Activated CD4-positive, CD25-positive, alpha-beta regulatory T cell treated with anti-CD3 and anti-CD28 coated beads, Interleukin-2, amount 50 U/mL, for 24 hours (primary cell): ENCODE results near the gene KAT14.
"Not testable (repeated sequence)": the region's sequence is repeated elsewhere in the genome, so short reads cannot be mapped to it uniquely, and the experiment has no call there.

Experiments used
- ATAC-seq, 2 donors: fragments of 150-1000 bp; cut with Tn5 transposase; one replicate each; pipeline ENCODE4 v1.10.0; 2021; ENCODE audit warnings: mild to moderate bottlenecking in 1 of 2, moderate library complexity in 1 of 2

KAT14 gene, protein sequence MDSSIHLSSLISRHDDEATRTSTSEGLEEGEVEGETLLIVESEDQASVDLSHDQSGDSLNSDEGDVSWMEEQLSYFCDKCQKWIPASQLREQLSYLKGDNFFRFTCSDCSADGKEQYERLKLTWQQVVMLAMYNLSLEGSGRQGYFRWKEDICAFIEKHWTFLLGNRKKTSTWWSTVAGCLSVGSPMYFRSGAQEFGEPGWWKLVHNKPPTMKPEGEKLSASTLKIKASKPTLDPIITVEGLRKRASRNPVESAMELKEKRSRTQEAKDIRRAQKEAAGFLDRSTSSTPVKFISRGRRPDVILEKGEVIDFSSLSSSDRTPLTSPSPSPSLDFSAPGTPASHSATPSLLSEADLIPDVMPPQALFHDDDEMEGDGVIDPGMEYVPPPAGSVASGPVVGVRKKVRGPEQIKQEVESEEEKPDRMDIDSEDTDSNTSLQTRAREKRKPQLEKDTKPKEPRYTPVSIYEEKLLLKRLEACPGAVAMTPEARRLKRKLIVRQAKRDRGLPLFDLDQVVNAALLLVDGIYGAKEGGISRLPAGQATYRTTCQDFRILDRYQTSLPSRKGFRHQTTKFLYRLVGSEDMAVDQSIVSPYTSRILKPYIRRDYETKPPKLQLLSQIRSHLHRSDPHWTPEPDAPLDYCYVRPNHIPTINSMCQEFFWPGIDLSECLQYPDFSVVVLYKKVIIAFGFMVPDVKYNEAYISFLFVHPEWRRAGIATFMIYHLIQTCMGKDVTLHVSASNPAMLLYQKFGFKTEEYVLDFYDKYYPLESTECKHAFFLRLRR

GRCh38 chr20:18137412-18138265 is at the start of gene KAT14, which contains the start of gene PET117:
Gene KAT14, plus strand, starts transcription at chr20:18137863. Its CDS starts 4,798 bp downstream, at chr20:18142661.
Gene PET117, plus strand, starts transcription at chr20:18137863. Its CDS starts 93 bp downstream, at chr20:18137956.
- peak; percentile 90 to 91 for ATAC-seq

GRCh38 chr20:18088298-18088697 is 49.4 kb upstream of the KAT14 start:
- ATAC-seq: not testable (repeated sequence)

DNA sequence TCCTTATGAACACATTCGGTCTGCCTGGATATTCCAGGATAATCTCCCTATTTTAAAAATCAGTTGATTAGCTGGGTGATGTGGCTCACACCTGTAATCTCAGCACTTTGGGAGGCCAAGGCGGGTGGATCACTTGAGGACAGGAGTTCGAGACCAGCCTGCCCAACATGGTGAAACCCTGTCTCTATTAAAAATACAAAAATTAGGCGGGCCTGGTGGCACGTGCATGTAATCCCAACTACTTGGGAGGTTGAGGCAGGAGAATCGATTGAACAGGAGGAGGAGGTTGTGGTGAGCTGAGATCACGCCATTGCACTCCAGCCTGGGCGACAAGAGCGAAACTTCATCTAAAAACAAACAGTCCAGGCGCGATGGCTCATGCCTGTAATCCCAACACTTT is 48.8 kb upstream of the KAT14 start:
- ATAC-seq: not testable (repeated sequence)

GRCh38 chr20:18090044-18090443 is 47.6 kb upstream of the KAT14 start:
- ATAC-seq: no peak

GRCh38 chr20:18090477-18090876 is 47.2 kb upstream of the KAT14 start:
- no peak for ATAC-seq

DNA sequence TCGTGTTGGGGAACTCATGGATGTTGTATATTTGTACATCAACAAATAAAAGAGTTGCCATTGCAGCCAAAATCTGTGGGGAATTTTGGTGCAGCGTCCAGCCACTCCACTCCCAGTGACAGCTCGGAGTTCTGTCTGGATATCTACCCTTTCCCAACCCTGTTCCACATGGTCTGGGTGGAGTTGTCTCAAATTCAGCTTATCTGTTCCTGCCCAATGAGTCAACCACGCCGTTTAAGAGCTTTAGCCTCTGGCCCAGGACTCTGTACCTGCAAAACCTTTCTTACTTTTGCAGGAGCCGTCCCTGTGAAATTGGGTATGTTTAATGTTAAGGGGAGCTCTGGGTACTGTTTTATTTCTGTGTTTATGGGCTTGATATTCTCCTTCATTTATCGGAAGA is 46.0 kb upstream of the KAT14 start:
- no peak for ATAC-seq

DNA sequence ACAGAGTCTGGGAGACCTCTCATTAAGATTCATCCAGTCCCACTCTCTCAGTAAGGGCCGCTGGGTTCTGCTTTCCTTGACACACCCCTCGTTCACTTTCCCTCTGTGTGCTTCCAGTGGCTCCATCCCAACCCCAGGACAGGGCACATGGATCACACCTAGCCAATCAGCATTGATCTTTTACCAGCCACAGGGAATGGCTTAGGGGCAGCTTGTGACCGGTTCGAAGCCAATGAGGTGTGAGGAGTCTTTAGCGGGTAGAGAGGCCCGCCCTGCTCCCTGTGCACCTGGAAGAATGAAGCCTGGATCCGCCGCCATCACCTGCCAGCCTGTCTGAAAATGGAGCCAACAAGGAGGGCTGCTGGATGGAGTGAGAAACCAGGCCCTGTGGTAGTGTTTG is 44.8 kb upstream of the KAT14 start:
- no peak for ATAC-seq

DNA sequence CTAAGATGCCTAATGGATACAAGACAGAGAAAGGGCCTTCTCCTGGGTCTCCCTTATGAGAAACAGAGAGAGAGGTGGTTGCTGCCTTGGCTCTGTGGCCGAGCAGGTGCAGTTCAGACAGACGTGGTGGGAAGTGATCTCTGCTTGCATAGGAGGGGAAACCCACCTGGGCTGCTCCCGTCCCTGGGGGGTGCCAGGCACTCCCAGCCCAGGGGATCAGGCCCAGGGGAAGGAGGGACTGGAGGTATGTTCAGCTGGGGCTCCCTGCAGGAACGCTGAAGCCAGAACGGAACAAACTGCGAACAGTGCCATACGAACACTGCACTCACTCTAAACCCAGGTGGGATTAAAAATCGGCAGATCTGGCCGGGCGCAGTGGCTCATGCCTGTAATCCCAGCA is 44.3 kb upstream of the KAT14 start:
- no peak for ATAC-seq

DNA sequence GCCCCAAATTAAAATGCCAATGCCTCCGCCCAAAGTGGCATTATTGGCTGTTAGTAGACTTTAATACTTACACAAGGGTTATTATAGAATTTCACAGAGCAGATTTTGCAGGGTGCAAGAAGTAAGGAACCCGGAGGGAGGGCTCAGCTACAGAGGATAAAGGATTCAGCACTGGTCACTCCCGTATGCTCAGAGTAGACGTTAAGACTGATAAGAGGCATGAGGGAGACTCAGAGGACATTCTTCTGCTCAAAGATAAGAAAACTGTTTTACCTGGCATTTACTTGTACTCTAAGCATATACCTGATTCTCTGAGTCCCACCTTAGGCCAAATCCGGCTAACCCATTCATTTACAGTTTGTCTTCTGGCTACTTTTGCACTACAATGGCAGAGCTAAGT is 43.5 kb upstream of the KAT14 start:
- no peak for ATAC-seq

DNA sequence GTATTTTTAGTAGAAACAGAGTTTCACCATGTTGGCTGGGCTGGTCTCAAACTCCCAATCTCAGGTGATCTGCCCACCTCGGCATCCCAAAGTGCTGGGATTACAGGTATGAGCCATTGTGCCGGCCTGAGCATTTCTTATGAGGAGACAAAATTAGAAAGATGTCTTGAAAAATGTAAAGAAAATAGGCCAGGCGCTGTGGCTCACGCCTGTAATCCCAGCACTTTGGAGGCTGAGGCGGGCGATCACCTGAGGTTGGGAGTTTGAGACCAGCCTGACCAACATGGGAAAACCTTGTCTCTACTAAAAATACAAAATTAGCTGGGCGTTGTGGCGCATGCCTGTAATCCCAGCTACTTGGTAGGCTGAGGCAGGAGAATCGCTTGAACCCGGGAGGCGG is 37.1 kb upstream of the KAT14 start:
- not testable (repeated sequence) for ATAC-seq

GRCh38 chr20:18101125-18101810 is 36.4 kb upstream of the KAT14 start:
- ATAC-seq: no peak

DNA sequence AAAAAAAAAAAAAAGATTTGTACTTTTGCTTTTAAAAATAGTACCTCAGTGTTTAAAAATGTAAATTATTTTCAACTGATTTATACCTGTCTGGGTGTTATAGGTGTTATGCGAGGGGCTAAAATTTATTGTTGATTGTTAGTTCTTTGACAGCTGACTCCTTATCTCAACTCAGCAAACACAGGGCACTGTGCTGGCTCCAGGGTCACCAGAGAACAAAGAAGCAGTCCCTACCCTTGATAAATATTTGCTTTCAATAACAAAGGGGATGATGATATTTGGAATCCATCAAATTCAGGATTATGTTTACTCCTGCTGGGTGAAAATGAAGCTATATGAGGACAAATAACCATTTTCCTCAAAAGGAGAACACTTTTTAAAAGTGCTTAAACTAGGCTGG is 34.2 kb upstream of the KAT14 start:
- ATAC-seq: no peak

DNA sequence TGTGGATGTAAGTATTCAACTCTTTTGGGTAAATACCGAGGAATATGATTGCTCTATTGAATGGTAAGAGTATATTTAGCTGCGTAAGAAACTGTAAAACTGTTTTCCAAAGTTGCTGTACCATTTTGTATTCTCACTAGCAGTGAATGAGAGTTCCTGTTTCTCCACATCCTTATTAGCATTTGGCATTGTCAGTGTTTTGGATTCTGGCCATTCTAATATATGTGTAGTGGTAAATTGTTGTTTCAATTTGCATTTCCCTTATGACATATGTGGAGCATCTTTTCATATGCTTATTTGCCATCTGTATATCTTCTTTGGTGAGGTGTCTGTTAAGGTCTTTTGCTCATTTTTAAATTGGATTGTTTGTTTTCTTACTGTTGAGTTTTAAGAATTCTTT is 29.3 kb upstream of the KAT14 start:
- no peak for ATAC-seq

- ATAC-seq: peak in 1 of 2 donors; percentile 20
Measured at GRCh38 chr20:18128574-18128973, 9.1 kb upstream of the KAT14 start.

DNA sequence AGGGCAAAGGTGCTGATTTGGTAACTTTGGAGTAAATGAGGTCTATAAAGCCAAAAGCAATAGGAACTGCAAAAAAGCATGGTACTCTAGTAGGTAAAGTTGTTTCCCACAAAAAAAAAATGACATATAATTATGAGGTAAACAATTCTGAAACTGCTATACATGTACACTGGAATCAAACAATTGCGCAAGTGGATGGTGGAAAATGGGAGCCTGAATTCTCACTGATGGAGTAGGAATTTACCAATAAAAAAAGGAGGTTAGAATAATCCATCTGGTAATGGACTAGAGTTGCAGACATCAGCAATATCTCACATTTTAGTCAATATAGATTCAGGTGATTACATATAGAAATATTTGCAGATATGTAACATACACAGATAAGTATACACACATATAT is 5.0 kb upstream of the KAT14 start:
- ATAC-seq: no peak

- no peak for ATAC-seq
Measured at GRCh38 chr20:18133962-18134361, 3.7 kb upstream of the KAT14 start.

- ATAC-seq: peak in 1 of 2 donors; percentile 1
Measured at GRCh38 chr20:18138266-18138582, 561 bp downstream of the KAT14 start.

- ATAC-seq: no peak
Measured at GRCh38 chr20:18138639-18139583, 1.2 kb downstream of the KAT14 start.

DNA sequence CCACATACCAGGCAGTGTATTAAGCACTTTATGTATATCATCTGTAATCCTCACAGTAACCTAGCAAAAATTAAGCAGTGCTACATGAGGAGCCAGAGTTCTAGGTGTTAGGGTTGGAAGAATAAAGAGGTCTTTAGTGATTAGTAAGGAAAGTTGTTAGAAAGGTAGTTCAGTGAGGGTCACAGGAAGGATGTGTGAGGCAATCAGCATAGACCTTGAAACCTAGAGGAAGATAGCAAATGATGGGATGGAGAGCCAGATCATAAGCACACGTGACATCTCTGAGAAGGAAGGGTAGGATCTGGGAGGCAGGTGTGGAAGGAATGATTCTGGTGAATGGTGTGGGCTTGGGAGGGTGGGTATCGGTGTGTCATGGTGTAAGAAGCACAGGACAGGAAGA is 2.2 kb downstream of the KAT14 start:
- no peak for ATAC-seq

- ATAC-seq: no peak
Measured at GRCh38 chr20:18144541-18145099, 7.0 kb downstream of the KAT14 start.

DNA sequence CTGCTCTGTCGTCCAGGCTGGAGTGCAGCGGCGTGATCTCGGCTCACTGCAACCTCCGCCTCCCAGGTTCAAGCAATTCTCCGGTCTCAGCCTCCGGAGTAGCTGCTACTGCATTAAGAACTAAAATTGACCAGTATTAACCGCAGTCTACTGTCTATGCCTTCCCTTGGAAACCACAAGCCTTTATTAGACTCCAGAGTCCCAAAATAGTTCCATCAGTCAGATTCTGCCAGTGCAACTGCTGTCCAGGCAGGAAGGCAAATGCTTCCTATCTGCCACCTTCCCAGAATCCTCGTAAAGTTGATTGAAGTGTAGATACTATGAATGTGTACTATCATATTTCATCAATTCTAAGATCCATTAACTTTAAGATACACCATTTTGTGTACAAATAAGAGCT is 16.7 kb downstream of the KAT14 start:
- ATAC-seq: no peak
